DND-41 (cell line): ENCODE results near the gene MAP7D3.

Experiments
- ATAC-seq: fragments of 200-7000 bp; cut with Tn5 transposase; 3 replicates; pipeline ENCODE4 v1.9.1; 2021; ENCODE audit warnings: low read depth; ENCODE audit not compliant: insufficient read depth
- DNase-seq: peaks from one replicate; pipeline ENCODE4 v3.0.0-alpha.2; 2020
- H2AFZ ChIP-seq: 2 replicates; pipeline ENCODE4 v1.6.0; 2012; ENCODE audit warnings: low read depth, low read length
- H3K27ac ChIP-seq: 2 replicates; pipeline ENCODE4 v1.5.1; 2012; ENCODE audit warnings: low read length, inconsistent platforms
- H3K27me3 ChIP-seq: fragments of 200-600 bp; sonication (generic); 2 replicates; pipeline ENCODE4 v1.6.0; 2012; ENCODE audit warnings: low read length, mild to moderate bottlenecking, inconsistent platforms; ENCODE audit not compliant: insufficient read depth, poor library complexity
- H3K36me3 ChIP-seq: 2 replicates; pipeline ENCODE4 v1.5.1; 2012; ENCODE audit warnings: low read length, inconsistent platforms; ENCODE audit not compliant: insufficient read depth
- H3K4me1 ChIP-seq: 2 replicates; pipeline ENCODE4 v1.5.1; 2012; ENCODE audit warnings: mild to moderate bottlenecking, low read length; ENCODE audit not compliant: insufficient read depth
- H3K4me2 ChIP-seq: 2 replicates; pipeline ENCODE4 v1.6.0; 2012; ENCODE audit warnings: mild to moderate bottlenecking, moderate library complexity, low read length, inconsistent platforms; ENCODE audit not compliant: insufficient read depth
- H3K4me3 ChIP-seq, 2 experiments: fragments of 200-600 bp in 1 of 2; shearing (Covaris generic) in 1 of 2; 2 replicates each; pipeline ENCODE4 v1.5.1; 2012 to 2016; ENCODE audit warnings: inconsistent platforms in 2 of 2, low read length in 2 of 2, mild to moderate bottlenecking in 2 of 2, low read depth in 1 of 2, moderate library complexity in 1 of 2
- H3K79me2 ChIP-seq: 2 replicates; pipeline ENCODE4 v1.6.0; 2012; ENCODE audit warnings: low read length, inconsistent platforms; ENCODE audit not compliant: insufficient read depth
- H3K9ac ChIP-seq: 2 replicates; pipeline ENCODE4 v1.6.0; 2012; ENCODE audit warnings: low read depth, mild to moderate bottlenecking, inconsistent platforms, low read length, moderate library complexity
- H3K9me3 ChIP-seq: 2 replicates; pipeline ENCODE4 v1.5.1; 2012; ENCODE audit warnings: low read length, moderate library complexity, mild to moderate bottlenecking, inconsistent platforms; ENCODE audit not compliant: insufficient read depth, severe bottlenecking
- H4K20me1 ChIP-seq: 2 replicates; pipeline ENCODE4 v1.6.0; 2012; ENCODE audit warnings: low read length; ENCODE audit not compliant: insufficient read depth
- EZH2 ChIP-seq: IDR thresholded peaks from 3 replicates; pipeline ENCODE4 v1.6.1; 2012; ENCODE audit warnings: borderline replicate concordance, low read depth, mild to moderate bottlenecking, moderate library complexity, low read length, inconsistent platforms; ENCODE audit not compliant: severe bottlenecking
- TF ChIP-seq, protein P1 (sequence below): IDR thresholded peaks from 2 replicates; pipeline ENCODE4 v1.5.1; 2012; ENCODE audit warnings: borderline replicate concordance, low read length, moderate library complexity, mild to moderate bottlenecking; ENCODE audit not compliant: poor library complexity, severe bottlenecking; ENCODE audit errors: extremely low read depth

Gene MAP7D3

DNA sequence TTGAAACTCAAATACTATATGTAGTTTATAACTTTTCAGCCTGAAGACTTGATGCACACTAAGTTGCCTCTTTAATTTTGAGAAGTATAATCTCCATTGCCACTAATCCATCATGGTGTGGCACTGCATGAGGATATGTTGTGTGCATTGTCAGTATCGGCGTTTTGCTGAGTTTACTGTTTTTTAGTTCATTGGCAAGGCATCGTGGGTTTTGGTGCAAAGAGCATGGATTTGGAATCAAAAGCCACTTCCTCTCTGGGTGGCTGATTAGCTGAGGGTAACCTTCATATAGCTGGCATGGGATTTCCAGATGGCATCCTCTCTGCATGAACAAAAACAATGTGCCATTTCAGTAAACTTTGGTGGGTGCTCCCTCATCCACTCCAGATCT is 65.2 kb downstream of the MAP7D3 start:
- Histone ChIP-seq H3K9ac (no peak overlapping the region), H3K4me1 (no peaks in the 10 kb centered on the region), H3K9me3 (no peaks in the 10 kb centered on the region), H3K27ac (no peak overlapping the region), H4K20me1 (no peaks in the 10 kb centered on the region), H3K4me2 (no peak overlapping the region), H3K27me3 (no peaks in the 10 kb centered on the region), H3K4me3 (no peak overlapping the region), H2AFZ (no peak overlapping the region), H3K36me3 (no peaks in the 10 kb centered on the region), H3K79me2 (no peaks in the 10 kb centered on the region)
- ATAC-seq (no peak), DNase-seq (no peak)
- no peak for TF ChIP-seq EZH2
- TF ChIP-seq, protein P1, sequence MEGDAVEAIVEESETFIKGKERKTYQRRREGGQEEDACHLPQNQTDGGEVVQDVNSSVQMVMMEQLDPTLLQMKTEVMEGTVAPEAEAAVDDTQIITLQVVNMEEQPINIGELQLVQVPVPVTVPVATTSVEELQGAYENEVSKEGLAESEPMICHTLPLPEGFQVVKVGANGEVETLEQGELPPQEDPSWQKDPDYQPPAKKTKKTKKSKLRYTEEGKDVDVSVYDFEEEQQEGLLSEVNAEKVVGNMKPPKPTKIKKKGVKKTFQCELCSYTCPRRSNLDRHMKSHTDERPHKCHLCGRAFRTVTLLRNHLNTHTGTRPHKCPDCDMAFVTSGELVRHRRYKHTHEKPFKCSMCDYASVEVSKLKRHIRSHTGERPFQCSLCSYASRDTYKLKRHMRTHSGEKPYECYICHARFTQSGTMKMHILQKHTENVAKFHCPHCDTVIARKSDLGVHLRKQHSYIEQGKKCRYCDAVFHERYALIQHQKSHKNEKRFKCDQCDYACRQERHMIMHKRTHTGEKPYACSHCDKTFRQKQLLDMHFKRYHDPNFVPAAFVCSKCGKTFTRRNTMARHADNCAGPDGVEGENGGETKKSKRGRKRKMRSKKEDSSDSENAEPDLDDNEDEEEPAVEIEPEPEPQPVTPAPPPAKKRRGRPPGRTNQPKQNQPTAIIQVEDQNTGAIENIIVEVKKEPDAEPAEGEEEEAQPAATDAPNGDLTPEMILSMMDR = no peak

DNA sequence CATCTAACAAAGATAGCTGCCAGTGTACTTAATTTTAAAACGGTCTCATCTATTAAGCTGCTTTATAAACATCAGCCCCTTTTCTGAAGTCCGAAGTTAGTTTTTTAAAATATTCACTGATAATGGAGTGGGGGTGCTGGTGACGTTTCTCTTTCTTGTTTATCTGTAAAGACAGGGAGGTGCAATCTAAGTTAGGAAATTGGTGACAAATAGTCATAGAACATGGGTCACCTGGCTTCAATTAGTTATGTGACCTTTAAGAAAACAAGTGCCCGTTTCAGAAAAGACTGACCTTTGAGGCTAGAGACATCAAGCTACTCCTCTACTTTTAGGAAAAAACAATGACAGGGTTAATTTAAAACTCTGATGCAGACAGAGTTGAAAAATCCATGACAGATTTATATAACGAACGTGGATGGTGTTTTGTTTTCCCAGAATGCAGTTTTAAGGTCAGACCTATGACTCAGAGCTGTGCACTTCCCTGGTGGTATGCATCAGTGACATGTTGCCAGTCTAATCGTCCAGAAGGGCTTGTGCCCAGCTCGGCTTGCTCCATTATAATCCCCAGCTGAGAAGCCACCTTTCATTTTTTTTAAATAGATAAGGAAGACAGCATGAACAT is 65.7 kb downstream of the MAP7D3 start:
- no peak overlapping the region for H2AFZ ChIP-seq
- H3K36me3 ChIP-seq = no peaks in the 10 kb centered on the region
- no peaks in the 10 kb centered on the region for H3K4me1 ChIP-seq
- H3K27ac ChIP-seq = no peak overlapping the region
- no peak overlapping the region for H3K9ac ChIP-seq
- no peaks in the 10 kb centered on the region for H3K27me3 ChIP-seq
- TF ChIP-seq EZH2 = no peak
- TF ChIP-seq, protein P1 = no peak
- DNase-seq (no peak), ATAC-seq (no peak)
- no peak overlapping the region for H3K4me3 ChIP-seq
- no peaks in the 10 kb centered on the region for H3K9me3 ChIP-seq
- H3K4me2 ChIP-seq = no peak overlapping the region
- H3K79me2 ChIP-seq = no peaks in the 10 kb centered on the region
- no peaks in the 10 kb centered on the region for H4K20me1 ChIP-seq

DNA sequence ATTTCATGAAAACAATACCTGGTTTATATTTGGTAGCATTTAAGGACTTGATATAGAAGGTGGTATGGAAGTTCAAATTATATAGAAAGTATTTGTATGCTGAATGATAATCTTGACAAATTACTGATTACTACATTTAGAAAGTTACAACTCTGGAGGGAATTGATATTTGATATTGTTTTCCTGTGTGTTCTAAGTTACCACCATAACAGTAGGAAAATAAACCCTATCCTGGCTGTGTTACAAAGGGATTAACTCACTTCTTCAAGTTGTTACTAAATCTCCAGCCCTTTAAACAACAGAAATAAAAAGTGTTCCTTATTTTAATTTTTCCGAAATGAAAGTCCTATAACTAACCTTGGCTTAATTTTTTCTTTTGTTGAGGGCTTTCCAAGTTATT is 67.3 kb downstream of the MAP7D3 start:
- Histone ChIP-seq H2AFZ (no peak overlapping the region), H3K4me2 (no peak overlapping the region), H3K79me2 (no peaks in the 10 kb centered on the region), H3K4me1 (no peaks in the 10 kb centered on the region), H3K9ac (no peak overlapping the region), H3K36me3 (no peaks in the 10 kb centered on the region), H3K27ac (no peak overlapping the region), H4K20me1 (no peaks in the 10 kb centered on the region), H3K4me3 (no peak overlapping the region), H3K9me3 (no peaks in the 10 kb centered on the region), H3K27me3 (no peaks in the 10 kb centered on the region)
- no peak for ATAC-seq
- no peak for DNase-seq
- TF ChIP-seq EZH2 = no peak
- TF ChIP-seq, protein P1 = no peak

DNA sequence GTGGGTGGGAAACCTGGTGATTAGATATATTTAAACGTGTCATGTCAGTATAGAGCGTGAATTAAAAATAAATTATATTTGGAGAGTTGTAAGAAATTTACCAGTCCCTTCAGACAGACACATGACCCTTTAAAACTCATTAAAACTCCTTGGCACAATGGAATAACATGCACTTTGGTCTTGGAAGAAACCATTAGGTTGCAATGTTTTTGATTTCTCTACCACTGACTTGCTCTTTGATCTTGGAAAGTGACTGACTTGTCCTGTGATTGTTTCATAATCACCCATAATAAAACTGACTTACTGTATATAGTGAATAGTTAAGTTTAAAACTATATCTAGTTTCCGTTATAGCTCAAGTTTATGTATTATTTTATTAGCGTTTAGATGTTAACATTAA is 68.0 kb downstream of the MAP7D3 start:
- no peak overlapping the region for H3K4me3 ChIP-seq
- ATAC-seq = no peak

More for the DNA sequence above, 68.0 kb downstream of the MAP7D3 start:
- H2AFZ ChIP-seq = no peak overlapping the region
- no peak overlapping the region for H3K9ac ChIP-seq
- H3K27ac ChIP-seq = no peak overlapping the region
- no peak for DNase-seq
- H3K4me1 ChIP-seq = no peaks in the 10 kb centered on the region
- H4K20me1 ChIP-seq = no peaks in the 10 kb centered on the region
- TF ChIP-seq EZH2 = no peak
- TF ChIP-seq, protein P1 = no peak
- no peaks in the 10 kb centered on the region for H3K36me3 ChIP-seq
- H3K4me2 ChIP-seq = no peak overlapping the region
- no peaks in the 10 kb centered on the region for H3K79me2 ChIP-seq
- no peaks in the 10 kb centered on the region for H3K9me3 ChIP-seq
- no peaks in the 10 kb centered on the region for H3K27me3 ChIP-seq
